Stimulated activated CD4-positive, alpha-beta T cell treated with anti-CD3 and anti-CD28 coated beads, Interleukin-1b, Interleukin-23, amount 100 ng/mL, for 48 hours (primary cell): ENCODE data around the gene SIGLEC15.

Experiments used
- DNase-seq: peaks from one replicate; pipeline ENCODE4 v3.0.0-alpha.2; 2020

Gene SIGLEC15

DNA sequence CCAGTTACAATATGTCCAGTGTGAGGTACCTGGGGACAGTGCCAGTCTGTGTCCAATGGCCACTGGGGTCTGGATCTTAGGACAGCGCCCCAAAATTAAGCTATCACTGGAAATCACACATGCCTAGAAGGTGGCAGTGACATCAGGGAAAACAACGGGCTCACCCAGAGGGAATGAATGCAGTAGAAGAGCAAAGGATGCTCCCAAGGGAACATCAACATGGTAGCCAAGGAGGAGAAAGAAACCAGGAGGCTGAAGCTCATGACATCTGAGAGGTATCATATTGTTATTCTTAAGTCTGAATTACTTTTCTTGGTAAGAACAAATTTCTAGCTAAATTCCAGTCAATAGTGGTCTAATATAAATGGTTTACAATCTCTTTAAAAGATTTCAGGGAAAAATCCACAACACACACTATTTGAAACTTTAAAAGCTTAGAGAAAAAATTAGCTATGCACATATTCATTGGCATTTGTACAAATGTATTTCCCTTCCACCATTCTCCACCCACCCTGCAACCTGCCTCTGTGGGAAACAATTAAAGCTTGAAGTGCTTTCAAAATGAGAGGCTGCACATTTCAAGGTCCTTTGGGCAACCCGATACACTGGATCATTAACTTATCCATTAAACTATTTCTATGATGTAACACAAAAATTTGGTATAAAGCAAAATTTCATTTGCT, 55.5 kb downstream of the SIGLEC15 start:
- no peak for DNase-seq

GRCh38 chr18:45887585-45887984, 62.1 kb downstream of the SIGLEC15 start:
- DNase-seq, result no peak

GRCh38 chr18:45889419-45890064, 64.1 kb downstream of the SIGLEC15 start:
- no peak for DNase-seq

DNA sequence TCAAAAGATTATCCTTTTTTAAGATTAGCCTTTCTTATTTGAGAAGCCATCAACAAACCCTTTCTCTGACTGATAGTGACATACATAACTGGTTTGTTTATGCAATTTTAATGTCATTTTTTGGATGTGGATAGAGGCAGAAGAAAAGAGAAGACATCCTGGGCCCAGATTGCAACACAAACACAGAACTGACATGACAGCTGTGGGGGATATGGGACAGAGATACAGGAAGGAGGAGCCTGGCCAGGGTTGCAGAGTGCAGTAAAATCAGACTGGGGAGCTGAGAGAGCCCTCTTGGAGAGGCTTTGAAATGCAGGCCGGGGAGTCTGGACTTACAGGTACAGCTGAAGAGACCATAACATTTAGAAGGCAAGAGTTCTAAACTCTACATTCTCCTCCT, 65.1 kb downstream of the SIGLEC15 start:
- no peak for DNase-seq

- no peak for DNase-seq
Observed at GRCh38 chr18:45891806-45892205, 66.3 kb downstream of the SIGLEC15 start.
